HepG2 (cell line): Measurements from ENCODE around the gene CUL4A. TPM values are rescaled to one million over a fixed set of nuclear protein-coding genes. Genes with fewer than 3 reads are reported as not detected.

Source experiments
- ATAC-seq: fragments of 200-7000 bp; cut with Tn5 transposase; 3 replicates; pipeline ENCODE4 v1.9.1; 2020; ENCODE audit warnings: mild to moderate bottlenecking, moderate library complexity
- BruUV-seq: library from RNA; stranded (reverse); fragments of 400-500 nt; replicated peaks from 2 replicates; lab custom pipeline; 2021; lab: Mats Ljungman, UMichigan
- CTCF ChIA-PET: fragments of 300-600 bp; formaldehyde crosslinking; extraction: SDS; loops from one replicate; lab custom pipeline; 2021; ENCODE audit warnings: low total read pairs, inconsistent platforms, low intra/inter-chr PET ratio; lab: Yijun Ruan, JAX
- POLR2A ChIA-PET: fragments of 350-600 bp; sonication (Branson Sonifier 250); formaldehyde crosslinking; loops from one replicate; lab custom pipeline; 2020; ENCODE audit warnings: antibody characterized with exemption, inconsistent platforms; lab: Yijun Ruan, JAX
- DNase-seq: peaks from one replicate; pipeline ENCODE4 v3.0.0-alpha.2; 2015; ENCODE audit warnings: low spot score
- FAIRE-seq: peaks from 3 replicates; lab custom pipeline; 2011; peaks lifted over from hg19 to GRCh38; lab: Jason Lieb, UNC
- H2AFZ ChIP-seq: one replicate; pipeline ENCODE4 v1.6.1; 2011; ENCODE audit warnings: low read length, inconsistent platforms
- H3K27ac ChIP-seq: fragments of 300-600 bp; 3 replicates; pipeline ENCODE4 v1.8.0; 2011; ENCODE audit warnings: mixed run types, mild to moderate bottlenecking, mixed read lengths, low read length, inconsistent platforms; ENCODE audit not compliant: insufficient read depth; ENCODE audit errors: extremely low read length
- H3K27me3 ChIP-seq, 2 experiments: fragments of 200-600 bp in 1 of 2; 2 replicates in 1 of 2; 3 replicates in 1 of 2; pipeline versions ENCODE4 v1.6.0 to v1.8.0; 2011; ENCODE audit warnings: low read length in 2 of 2, mild to moderate bottlenecking in 2 of 2, moderate library complexity in 2 of 2, inconsistent platforms in 1 of 2; ENCODE audit not compliant: insufficient read depth in 2 of 2, control insufficient read depth in 1 of 2
- H3K36me3 ChIP-seq, 2 experiments: fragments of 200-600 bp in 1 of 2; replicated peaks in 1 of 2; 2 replicates in 1 of 2; 3 replicates in 1 of 2; pipeline versions ENCODE4 v1.5.1 to v1.8.0; 2011; ENCODE audit warnings: low read length in 2 of 2, inconsistent platforms in 1 of 2; ENCODE audit not compliant: insufficient read depth in 2 of 2, control insufficient read depth in 1 of 2
- H3K4me1 ChIP-seq: 2 replicates; pipeline ENCODE4 v1.5.1; 2012; ENCODE audit warnings: low read length, inconsistent platforms; ENCODE audit not compliant: insufficient read depth
- H3K4me2 ChIP-seq: 2 replicates; pipeline ENCODE4 v1.6.0; 2011; ENCODE audit warnings: low read depth, low read length, inconsistent platforms
- H3K4me3 ChIP-seq, 3 experiments: fragments of 200-600 bp in 1 of 3; sonication (generic), shearing (Covaris generic) in 1 of 3; replicated peaks in 1 of 3; 2 replicates each; pipeline ENCODE4 v1.5.1; 2011 to 2016; ENCODE audit warnings: low read length in 3 of 3, inconsistent platforms in 2 of 3, low read depth in 2 of 3, mild to moderate bottlenecking in 2 of 3, control low read depth in 1 of 3, mixed read lengths in 1 of 3; ENCODE audit not compliant: insufficient read depth in 1 of 3
- H3K79me2 ChIP-seq: one replicate; pipeline ENCODE4 v1.6.1; 2011; ENCODE audit warnings: low read length, inconsistent platforms; ENCODE audit not compliant: insufficient read depth
- H3K9ac ChIP-seq: 2 replicates; pipeline ENCODE4 v1.6.0; 2011; ENCODE audit warnings: mild to moderate bottlenecking, low read depth, low read length, inconsistent platforms; ENCODE audit not compliant: insufficient read depth
- H3K9me3 ChIP-seq: 2 replicates; pipeline ENCODE4 v1.5.1; 2012; ENCODE audit warnings: mild to moderate bottlenecking, low read length
- H4K20me1 ChIP-seq: 2 replicates; pipeline ENCODE4 v1.6.0; 2011; ENCODE audit warnings: inconsistent platforms, mild to moderate bottlenecking, low read length, moderate library complexity; ENCODE audit not compliant: insufficient read depth
- ELF1 ChIP-seq: sonication (generic); formaldehyde crosslinking; IDR thresholded peaks from 2 replicates; pipeline ENCODE4 v1.4.0; 2020; ENCODE audit warnings: missing genetic modification reagents
- PTBP1 ChIP-seq: fragments of 200-400 bp; formaldehyde crosslinking; IDR thresholded peaks from 2 replicates; pipeline ENCODE4 v1.6.1; 2018; ENCODE audit warnings: low read length, low read depth; ENCODE audit not compliant: poor library complexity, severe bottlenecking
- ZNF17 ChIP-seq: sonication (generic); formaldehyde crosslinking; IDR thresholded peaks from 2 replicates; pipeline ENCODE4 v1.5.0; 2020; ENCODE audit warnings: mild to moderate bottlenecking, missing genetic modification reagents
- ZNF282 ChIP-seq: fragments of 450-650 bp; IDR thresholded peaks from 2 replicates; pipeline ENCODE4 v1.6.1; 2018; ENCODE audit not compliant: partially characterized antibody
- ZNF33B ChIP-seq: sonication (generic); formaldehyde crosslinking; IDR thresholded peaks from 2 replicates; pipeline ENCODE4 v1.5.1; 2020; ENCODE audit warnings: mild to moderate bottlenecking, missing genetic modification reagents
- WGBS: methylation state at CpG from one replicate; pipeline ENCODE4 v1.1.6; 2017; ENCODE audit warnings: low lambda C conversion rate; 5-methylcytosine and 5-hydroxymethylcytosine counted together
- in situ Hi-C: cut with HindIII; loops from 2 replicates; pipeline ENCODE4 v1.10.0; 2017; ENCODE audit warnings: low pct_unique_long_range_greater_than_20kb; ENCODE audit not compliant: extremely low pct_ligation_motif_present
- intact Hi-C: fragments of 100-400 bp; cut with micrococcal nuclease; formaldehyde crosslinking; loops from one replicate; pipeline ENCODE4 v1.10.0; 2022; ENCODE audit not compliant: unreplicated experiment
- polyA plus RNA-seq, 8 experiments: library from polyadenylated mRNA; depleted of rRNA in 3 of 8; stranded (reverse) in 7 of 8; unstranded in 1 of 8; fragments of >200 nt; fragmentation: Illumina TruSeq in 4 of 8; extraction: Trizol in 4 of 8; gene quantifications; 2 replicates each; pipeline versions ENCODE4 v1.2.1 to v1.2.3, GENCODE V29; 2011 to 2016; ENCODE audit warnings: low read depth in 4 of 8, missing spikeins in 1 of 8, mixed read lengths in 1 of 8; ENCODE audit not compliant: insufficient read depth in 1 of 8
- total RNA-seq, 5 experiments: library from RNA; depleted of rRNA; stranded (reverse); fragments of >200 nt; fragmentation: Illumina TruSeq; extraction: Trizol; gene quantifications; 2 replicates each; pipeline ENCODE4 v1.2.3, GENCODE V29; 2016; ENCODE audit warnings: low read depth in 1 of 5
- TF ChIP-seq, protein P1 (sequence below), 2 experiments: sonication (generic) in 1 of 2; formaldehyde crosslinking in 1 of 2; IDR thresholded peaks; 2 replicates each; pipeline versions ENCODE4 v1.5.1 to v1.6.1; 2011 to 2020; ENCODE audit warnings: borderline replicate concordance in 1 of 2, low read depth in 1 of 2, low read length in 1 of 2, mild to moderate bottlenecking in 1 of 2, missing genetic modification reagents in 1 of 2, moderate library complexity in 1 of 2
- TF ChIP-seq, protein P2 (sequence below): sonication (generic); formaldehyde crosslinking; IDR thresholded peaks from 2 replicates; pipeline ENCODE4 v1.9.0; 2021; ENCODE audit warnings: missing genetic modification reagents, borderline replicate concordance

CUL4A gene
- total and polyA plus RNA-seq, 2 of the 13 experiments (the other 11 are each of a cell fraction or from before 2014, with no cell fraction given): 51.2 to 75.3 TPM

DNA sequence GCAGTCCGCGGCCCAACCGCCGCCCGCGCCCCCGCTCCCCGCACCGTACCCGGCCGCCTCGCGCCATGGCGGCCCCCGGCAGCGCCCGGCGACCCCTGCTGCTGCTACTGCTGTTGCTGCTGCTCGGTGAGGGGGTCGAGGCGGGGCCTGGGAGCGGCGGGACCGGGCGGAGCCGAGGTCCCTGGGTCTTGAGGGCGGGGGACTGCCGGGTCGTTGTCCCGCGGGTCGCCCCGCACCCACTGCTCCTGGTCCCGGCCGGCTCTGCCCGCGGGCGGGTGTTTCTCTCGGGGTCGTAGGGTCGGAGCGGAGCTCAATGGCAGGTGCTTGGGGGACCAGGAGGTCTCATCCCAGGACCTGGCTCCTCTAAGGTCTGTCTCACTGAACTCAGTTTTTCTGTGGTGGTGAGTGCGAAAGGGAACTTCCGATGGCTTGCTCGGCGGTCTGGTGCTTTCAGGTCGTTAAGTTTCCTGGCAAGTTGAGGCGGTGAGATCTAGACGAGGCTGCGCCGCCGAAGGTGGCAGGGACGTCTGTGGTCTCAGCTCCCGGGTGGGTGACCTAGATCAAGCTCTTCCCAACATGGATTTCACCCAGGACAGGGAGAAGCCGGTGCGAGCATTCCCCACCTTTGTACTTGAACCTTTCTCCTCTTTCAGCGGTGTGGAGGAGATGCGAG lies 88.1 kb downstream of the CUL4A start (continued):
- TF ChIP-seq ELF1 (CRISPR knock-in tag): no peak

DNA sequence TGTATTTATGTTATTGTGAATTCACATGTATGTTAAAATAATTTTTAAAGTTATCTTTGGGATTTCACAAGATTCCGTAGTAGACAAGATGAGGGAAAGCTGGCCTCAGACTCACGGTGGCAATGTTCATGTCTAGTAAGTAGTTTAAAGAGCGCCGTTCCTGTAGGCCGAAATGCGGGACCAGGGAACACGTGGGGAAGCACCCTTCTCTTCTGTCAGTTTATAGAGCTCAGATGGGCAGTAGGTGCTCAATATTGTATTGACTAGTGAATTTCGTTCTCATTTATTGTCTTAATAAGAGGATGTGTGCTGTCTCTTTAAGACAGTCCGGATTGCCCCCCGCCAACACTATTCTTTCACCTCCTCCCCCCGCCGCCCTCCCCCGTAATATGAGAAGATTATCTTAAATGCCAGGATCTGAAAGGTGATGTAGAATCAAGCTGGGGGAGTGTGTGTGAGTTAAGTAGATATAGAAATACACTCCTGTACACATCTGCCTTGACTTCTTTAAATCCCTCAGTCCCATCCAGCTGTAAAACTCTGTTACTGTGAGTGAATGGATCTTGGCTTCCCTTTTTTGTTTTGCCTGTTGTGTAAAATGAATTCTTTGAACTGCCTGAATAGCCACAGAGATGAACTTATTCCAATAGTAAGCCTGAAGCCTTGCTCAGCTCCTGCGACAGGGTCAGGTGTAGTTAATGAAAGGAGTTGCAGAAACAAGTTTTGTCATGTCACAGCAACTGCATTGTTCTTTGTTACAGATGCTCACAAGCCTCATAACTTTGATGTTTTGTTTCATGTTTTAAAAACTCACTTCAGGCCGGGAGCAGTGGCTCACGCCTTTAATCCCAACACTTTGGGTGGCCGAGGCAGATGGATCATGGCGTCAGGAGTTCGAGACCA lies 88.9 kb downstream of the CUL4A start:
- DNase-seq (no peak), ATAC-seq (no peak), FAIRE-seq (no peak)
- no peaks in the 10 kb centered on the region; a peak in 1 of 5 replicates for H3K27me3 ChIP-seq
- intact Hi-C loops: loop anchor here (5.0 kb wide), 1 partner anchor 64 kb away; the partner anchor contains the start of gene GRTP1
- peaks cover 3% of the 10 kb centered on the region; the same call in 1 of the 2 replicates for H4K20me1 ChIP-seq
- peaks cover 5 to 8% of the 10 kb centered on the region in 2 experiments; a peak in 3 of 5 replicates for H3K36me3 ChIP-seq
- H2AFZ ChIP-seq: no peak overlapping the region
- H3K79me2 ChIP-seq: peaks cover 52% of the 10 kb centered on the region
- BruUV-seq: TSS peak; percentile 74
- peak overlapping the region; percentile 57 for H3K27ac ChIP-seq
- POLR2A ChIA-PET: interaction anchor here (1.7 kb wide), 1 partner anchor 65 kb away, joined by 5 read pairs; the partner anchor contains the start of gene GRTP1
- H3K9ac ChIP-seq: peak overlapping the region; percentile 90
- peak overlapping the region; percentile 82 to 90 (median 89) for H3K4me3 ChIP-seq
- H3K4me2 ChIP-seq: peak overlapping the region; percentile 78
- H3K4me1 ChIP-seq: peaks cover 39% of the 10 kb centered on the region
- CTCF ChIA-PET: no interaction called here
- WGBS: 18% methylated on average over 19 of the region's 19 CpGs
- in situ Hi-C loops: no loop called here
- no peaks in the 10 kb centered on the region for H3K9me3 ChIP-seq
- TF ChIP-seq, protein P1, sequence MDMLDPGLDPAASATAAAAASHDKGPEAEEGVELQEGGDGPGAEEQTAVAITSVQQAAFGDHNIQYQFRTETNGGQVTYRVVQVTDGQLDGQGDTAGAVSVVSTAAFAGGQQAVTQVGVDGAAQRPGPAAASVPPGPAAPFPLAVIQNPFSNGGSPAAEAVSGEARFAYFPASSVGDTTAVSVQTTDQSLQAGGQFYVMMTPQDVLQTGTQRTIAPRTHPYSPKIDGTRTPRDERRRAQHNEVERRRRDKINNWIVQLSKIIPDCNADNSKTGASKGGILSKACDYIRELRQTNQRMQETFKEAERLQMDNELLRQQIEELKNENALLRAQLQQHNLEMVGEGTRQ (IDR thresholded peaks at IDR 0.05; ENCODE audit: low read depth, low read length): no peak
- TF ChIP-seq, protein P1 (CRISPR knock-in tag; IDR thresholded peaks at IDR 0.05; ENCODE audit: borderline replicate concordance): peak; percentile 42; the same call in 1 of the 2 replicates
- TF ChIP-seq, protein P2, sequence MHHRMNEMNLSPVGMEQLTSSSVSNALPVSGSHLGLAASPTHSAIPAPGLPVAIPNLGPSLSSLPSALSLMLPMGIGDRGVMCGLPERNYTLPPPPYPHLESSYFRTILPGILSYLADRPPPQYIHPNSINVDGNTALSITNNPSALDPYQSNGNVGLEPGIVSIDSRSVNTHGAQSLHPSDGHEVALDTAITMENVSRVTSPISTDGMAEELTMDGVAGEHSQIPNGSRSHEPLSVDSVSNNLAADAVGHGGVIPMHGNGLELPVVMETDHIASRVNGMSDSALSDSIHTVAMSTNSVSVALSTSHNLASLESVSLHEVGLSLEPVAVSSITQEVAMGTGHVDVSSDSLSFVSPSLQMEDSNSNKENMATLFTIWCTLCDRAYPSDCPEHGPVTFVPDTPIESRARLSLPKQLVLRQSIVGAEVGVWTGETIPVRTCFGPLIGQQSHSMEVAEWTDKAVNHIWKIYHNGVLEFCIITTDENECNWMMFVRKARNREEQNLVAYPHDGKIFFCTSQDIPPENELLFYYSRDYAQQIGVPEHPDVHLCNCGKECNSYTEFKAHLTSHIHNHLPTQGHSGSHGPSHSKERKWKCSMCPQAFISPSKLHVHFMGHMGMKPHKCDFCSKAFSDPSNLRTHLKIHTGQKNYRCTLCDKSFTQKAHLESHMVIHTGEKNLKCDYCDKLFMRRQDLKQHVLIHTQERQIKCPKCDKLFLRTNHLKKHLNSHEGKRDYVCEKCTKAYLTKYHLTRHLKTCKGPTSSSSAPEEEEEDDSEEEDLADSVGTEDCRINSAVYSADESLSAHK (CRISPR knock-in tag): no peak
- TF ChIP-seq PTBP1 (no peak), ZNF282 (no peak), ZNF17 (CRISPR knock-in tag) (no peak), ZNF33B (no peak)
